HEK293T (cell line): ENCODE results near the gene PDZD8.

ENCODE experiments used
- BHLHE40 ChIP-seq: fragments of 450-650 bp; IDR thresholded peaks from 2 replicates; pipeline ENCODE4 v1.6.1; 2016; ENCODE audit warnings: mild to moderate bottlenecking, moderate library complexity, borderline replicate concordance
- FOXK2 ChIP-seq: fragments of 450-650 bp; IDR thresholded peaks from 2 replicates; pipeline ENCODE4 v1.6.1; 2016; ENCODE audit warnings: mild to moderate bottlenecking
- SP1 ChIP-seq: fragments of 450-650 bp; IDR thresholded peaks from 2 replicates; pipeline ENCODE4 v1.6.1; 2017

- TF ChIP-seq BHLHE40: no peak
- no peak for TF ChIP-seq SP1
- TF ChIP-seq FOXK2: no peak
Observed at GRCh38 chr10:117370205-117370604, 5.0 kb downstream of the PDZD8 start.
